Measurements from ENCODE around the gene NAALAD2.
"Not testable (repeated sequence)": the region's sequence is repeated elsewhere in the genome, so short reads cannot be mapped to it uniquely, and the experiment has no call there.

Gene NAALAD2

DNA sequence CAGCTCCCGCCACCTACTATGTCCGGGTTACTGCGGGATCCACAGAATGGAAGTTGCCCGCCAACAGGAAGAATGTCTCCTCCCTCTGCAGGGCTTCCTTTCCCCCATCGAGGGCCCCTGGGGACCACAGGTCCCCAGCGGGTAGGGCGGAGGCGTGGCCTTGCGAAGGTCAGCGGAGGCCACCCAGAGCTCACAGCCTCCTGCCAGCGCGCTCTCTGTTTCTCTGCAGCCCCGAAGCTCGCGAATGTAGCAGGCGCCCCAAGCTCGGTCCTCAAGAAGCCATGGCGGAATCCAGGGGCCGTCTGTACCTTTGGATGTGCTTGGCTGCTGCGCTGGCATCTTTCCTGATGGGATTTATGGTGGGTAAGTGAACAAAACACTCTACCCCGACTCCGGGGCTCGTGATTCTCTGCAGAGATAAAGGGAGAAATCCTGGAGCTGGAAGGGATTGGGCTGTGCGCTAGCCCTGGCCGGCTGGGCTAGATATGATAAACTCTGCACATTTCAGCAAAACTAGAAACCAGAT, at the start of gene NAALAD2:
TSS of gene NAALAD2 (plus strand) at position 186 of the 526 bp plus-strand sequence. CDS start at position 282, 96 bp downstream.
- DNase-seq, result peak; percentile 18

- not testable (repeated sequence) for DNase-seq
Measured at GRCh38 chr11:90085650-90086049, 48.8 kb upstream of the NAALAD2 start, which contains the start of gene UBTFL1. Gene UBTFL1, plus strand, starts transcription at chr11:90085950. Its CDS starts 0 bp downstream, at chr11:90085950.

DNA sequence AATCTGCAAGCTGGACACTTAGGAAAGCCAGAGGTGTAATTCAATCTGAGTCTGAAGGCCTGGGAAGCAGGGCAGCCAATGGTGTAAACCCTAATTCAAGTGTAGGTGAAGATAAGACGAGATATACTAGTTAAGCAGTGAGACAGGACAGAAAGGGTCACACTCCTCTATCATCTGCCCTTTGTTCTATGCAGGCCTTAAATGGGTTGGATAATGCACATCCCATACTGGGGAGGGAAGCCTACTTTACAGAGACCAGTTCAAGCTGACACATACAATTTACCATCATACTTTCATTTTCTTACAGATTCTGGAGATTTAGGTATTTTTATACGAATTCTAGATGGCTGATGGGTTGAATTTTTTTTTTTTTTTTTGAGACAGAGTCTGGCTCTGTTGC, 45.7 kb upstream of the NAALAD2 start:
- DNase-seq, result not testable (repeated sequence)

DNA sequence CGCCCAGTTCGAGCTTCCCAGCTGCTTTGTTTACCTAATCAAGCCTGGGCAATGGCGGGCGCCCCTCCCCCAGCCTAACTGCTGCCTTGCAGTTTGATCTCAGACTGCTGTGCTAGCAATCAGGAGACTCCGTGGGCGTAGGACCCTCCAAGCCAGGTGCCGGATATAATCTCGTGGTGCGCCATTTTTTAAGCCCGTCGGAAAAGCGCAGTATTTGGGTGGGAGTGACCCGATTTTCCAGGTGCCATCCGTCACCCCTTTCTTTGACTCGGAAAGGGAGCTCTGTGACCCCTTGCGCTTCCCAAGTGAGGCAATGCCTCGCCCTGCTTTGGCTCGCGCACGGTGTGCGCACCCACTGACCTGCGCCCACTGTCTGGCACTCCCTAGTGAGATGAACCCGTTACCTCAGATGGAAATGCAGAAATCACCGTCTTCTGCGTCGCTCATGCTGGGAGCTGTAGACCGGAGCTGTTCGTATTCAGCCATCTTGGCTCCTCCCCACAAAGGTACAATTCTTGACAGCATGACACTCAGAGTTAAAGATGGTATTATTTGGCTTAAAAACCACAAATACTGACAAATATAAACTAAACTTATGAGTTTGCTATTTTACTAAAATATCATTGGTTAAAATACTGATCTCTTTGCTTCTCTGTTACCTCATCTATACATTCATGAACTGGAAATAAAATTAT, 39.1 kb upstream of the NAALAD2 start:
- not testable (repeated sequence) for DNase-seq

DNA sequence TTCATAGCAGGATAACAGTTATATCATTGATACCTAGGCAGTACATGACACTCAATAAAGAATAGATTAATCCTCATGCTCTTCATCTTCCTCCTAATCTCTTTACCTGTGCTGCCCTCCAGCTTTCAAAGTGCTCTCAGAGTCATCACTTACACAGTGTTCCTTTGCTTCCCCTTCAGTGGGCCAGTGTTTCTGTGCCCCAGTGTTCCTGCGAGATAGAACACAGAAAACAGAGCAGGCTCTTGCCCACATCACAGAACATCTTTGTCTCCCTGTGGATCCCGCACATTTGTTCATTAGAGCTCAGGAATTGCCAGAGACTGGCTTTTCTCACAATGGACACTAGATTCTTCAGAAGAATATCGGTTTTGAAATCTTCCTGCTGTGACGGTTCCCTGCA, 36.2 kb upstream of the NAALAD2 start:
- DNase-seq, result not testable (repeated sequence)

GRCh38 chr11:90100431-90100830, 34.0 kb upstream of the NAALAD2 start:
- DNase-seq, result no peak

DNA sequence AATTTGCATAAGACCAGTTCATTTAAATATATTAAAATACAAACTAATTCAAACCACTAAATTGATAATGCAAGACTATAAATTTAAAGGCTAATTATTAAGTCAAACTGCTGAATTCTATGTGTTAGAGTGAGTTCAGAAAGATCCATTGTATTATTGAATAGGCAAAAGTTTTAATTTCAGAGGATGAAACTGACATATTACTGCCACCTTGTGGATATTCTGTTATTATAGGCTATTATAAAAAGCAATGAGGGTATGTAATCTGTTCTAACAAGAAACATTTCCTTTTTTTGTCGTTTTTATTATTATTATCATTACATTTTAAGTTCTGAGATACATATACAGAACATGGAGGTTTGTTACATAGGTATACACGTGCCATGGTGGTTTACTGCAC, 20.9 kb upstream of the NAALAD2 start:
- no peak for DNase-seq

DNA sequence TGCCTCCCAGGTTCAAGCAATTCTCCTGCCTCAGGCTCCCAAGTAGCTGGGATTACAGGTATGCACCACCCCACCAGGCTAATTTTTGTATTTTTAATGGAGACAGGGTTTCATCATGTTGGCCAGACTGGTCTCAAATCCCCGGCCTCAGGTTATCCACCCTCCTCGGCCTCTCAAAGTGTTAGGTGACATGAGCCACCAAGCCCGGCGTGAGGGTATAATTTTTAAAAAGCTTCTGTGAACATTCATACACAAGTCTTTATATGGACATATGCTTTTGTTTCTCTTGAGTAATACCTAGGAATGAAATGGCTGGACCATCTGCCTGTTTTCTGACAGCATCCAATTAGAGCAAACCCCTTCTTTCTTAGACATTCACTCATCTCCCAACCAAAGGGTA, 14.3 kb upstream of the NAALAD2 start:
- DNase-seq, result no peak

- no peak for DNase-seq
Measured at GRCh38 chr11:90124371-90124770, 10.1 kb upstream of the NAALAD2 start.

DNA sequence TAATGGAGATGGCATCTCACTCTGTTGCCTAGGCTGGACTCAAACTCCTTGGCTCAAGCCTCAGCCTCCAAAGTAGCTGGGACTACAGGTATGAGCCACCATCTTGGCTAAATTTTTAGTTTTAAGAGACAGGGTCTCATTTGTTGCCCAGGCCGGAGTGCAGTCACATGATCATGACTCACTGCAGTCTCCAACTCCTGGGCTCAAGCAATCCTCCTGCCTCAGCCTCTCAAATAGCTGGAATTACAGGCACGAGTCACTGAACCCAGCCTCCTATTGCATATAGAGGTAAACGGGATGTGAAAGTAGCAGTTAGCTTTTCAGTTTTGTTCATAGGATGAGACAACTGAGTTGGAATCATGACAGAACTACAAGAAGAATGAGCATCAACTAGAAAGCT, 9.5 kb upstream of the NAALAD2 start:
- DNase-seq, result no peak

DNA sequence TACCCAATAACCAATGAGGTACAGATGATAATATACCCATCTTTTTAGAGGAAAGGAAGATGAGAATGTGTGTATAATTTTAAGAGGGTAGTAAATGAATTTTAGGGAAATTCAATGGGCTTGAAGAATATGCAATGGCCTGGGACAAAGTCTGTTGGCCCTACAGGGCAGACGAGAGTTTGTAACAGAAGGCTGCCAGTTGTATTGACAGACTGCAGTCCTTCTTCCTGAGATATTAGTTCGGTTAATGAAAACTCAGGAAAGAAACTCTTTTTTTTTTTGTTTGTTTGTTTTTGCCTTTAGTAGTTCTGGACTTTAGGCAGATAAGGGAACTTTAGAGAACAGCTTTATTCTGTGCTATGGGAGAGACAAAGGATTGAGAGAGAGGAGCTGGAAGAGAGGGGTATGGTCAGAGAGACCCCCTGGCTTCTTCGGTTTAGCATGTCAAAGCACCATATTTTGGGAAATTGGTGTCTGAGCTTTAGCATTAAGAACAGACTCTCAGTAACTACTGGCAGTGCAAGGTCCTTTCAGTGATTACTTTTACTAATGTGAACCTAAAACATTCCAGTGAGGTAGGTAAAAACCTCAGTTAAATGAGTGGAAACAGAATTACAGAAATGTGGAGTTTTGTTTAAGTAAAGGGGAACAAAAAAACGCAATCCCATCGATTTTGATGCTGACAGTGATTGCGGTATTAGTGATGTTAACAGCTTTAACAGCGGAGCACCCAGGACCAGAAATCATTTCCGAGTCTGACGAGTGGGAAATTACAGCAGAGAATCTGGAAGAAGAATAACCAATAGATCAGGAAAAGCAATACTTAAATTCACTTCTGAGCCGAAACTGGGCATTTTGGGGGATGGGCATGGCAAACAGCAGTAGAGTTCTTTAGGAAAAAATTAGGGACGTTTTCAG, 644 bp upstream of the NAALAD2 start:
- no peak for DNase-seq

GRCh38 chr11:90135016-90135415, 553 bp downstream of the NAALAD2 start:
- DNase-seq, result no peak

DNA sequence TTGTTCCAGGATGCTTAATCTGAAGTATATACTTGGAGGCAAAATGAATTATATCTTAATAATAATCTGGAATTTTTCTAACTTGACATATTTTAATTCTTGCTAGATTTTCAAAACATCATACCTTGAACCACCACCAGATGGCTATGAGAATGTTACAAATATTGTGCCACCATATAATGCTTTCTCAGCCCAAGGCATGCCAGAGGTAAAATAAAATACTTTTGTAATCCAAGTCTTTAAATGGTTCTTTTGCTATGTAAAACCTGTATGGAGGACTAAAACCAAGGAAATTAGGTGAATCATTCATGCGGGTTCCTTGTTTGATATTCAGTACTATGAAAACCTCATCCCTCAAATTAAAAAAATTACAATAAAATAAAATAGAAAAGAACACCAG, 14.4 kb downstream of the NAALAD2 start:
- DNase-seq, result no peak

- not testable (repeated sequence) for DNase-seq
Measured at GRCh38 chr11:90166982-90167573, 32.6 kb downstream of the NAALAD2 start.

GRCh38 chr11:90167704-90168103, 33.2 kb downstream of the NAALAD2 start:
- DNase-seq, result not testable (repeated sequence)

DNA sequence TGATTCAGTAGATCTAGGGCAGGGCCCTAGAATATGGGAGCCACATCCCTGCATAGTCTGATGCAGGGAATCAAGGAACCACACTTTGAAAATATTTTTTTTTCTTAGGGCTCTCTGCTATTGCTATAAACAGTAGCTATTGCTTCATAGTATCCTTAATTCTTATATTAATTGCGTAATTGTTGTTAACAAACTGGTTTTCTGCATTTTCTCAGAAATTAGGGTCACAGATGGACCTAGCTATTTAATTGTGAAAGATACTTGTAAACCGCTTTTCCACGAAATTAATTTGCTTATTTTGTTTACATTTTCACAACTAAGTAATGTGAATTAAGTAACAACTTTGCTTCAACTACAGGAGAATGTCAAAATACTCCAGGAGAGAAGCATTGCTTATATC, 34.1 kb downstream of the NAALAD2 start:
- no peak for DNase-seq

- no peak for DNase-seq
Measured at GRCh38 chr11:90171359-90171758, 36.9 kb downstream of the NAALAD2 start.

DNA sequence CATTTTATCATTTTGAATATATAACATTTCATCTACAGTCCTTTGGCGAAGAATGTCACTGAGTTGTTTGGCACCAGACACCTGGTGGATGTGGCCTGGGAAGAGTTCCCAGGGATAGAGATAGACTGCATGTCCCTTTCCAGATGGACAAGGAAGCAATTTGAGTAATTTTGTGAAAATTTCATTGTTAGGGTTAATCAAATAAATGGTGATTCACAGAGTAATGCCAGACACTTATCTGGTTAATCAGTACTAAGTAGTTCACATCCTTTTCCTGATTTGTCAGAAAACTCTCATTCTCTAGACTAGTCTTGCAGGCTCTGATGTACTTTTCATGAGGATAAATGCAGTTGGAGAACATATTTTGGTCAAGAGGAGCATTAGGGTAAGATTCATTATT, 41.6 kb downstream of the NAALAD2 start:
- DNase-seq, result no peak

GRCh38 chr11:90178751-90179150, 44.3 kb downstream of the NAALAD2 start:
- no peak for DNase-seq

DNA sequence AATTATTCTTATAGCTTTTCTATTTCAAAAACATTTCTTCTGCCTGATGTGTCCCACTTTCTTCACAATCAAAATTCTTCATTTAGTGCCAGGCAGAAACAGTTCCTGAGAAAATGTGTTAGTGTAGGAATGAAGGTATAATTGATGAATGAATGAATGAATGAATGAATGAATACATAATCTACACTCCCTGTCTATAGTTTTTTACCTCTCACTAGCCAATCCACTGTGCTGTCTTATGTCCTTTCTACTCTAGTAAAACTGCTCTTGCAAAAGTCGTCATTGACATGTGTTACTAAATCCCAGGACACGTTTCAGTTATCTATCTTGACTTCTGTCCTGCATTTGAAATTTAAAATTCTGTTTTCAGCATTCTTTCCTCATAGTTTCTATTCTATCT, 45.5 kb downstream of the NAALAD2 start:
- no peak for DNase-seq

DNA sequence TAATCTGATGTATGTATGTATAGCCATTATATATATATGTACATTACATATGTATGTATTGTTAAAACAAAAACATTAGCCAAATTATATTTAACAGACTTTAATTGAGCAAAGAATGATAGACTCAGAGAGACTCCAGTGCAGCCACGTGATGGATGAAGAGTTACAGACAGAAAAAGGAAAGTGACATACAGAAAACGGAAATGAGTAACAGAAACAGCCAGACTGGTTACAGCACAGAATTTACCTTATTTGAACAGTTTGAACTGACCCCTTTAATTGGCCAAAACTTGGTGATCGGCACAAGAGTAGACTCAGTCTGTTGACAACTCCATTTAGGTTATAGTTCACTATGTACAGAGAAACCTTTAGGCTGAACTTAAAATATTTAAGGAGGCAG, 53.4 kb downstream of the NAALAD2 start:
- no peak for DNase-seq

- DNase-seq, result no peak
Measured at GRCh38 chr11:90189011-90189410, 54.5 kb downstream of the NAALAD2 start.

- no peak for DNase-seq
Measured at GRCh38 chr11:90192869-90193582, 58.6 kb downstream of the NAALAD2 start.
